SK-MEL-5 (cell line): ENCODE results near the gene CHI3L2. TPM values are rescaled to one million over a fixed set of nuclear protein-coding genes. Genes with fewer than 3 reads are reported as not detected.

ENCODE experiments used
- DNase-seq: peaks from one replicate; pipeline ENCODE4 v3.0.0-alpha.2; 2016; ENCODE audit warnings: low read depth, low spot score
- in situ Hi-C: cut with HindIII; loops from 2 replicates; pipeline ENCODE4 v1.10.0; 2016; ENCODE audit warnings: low sequenced_read_pairs, high pct_unique_total_duplicates, low pct_unique_long_range_greater_than_20kb
- polyA plus RNA-seq, 2 experiments: library from polyadenylated mRNA; depleted of rRNA; stranded (reverse); fragments of >200 nt; gene quantifications; 2 replicates each; pipeline ENCODE4 v1.2.3, GENCODE V29; 2015
- total RNA-seq: library from RNA; depleted of rRNA; stranded (reverse); fragments of >200 nt; shearing (Covaris generic); gene quantifications from 2 replicates; pipeline ENCODE4 v1.2.3, GENCODE V29; 2014; rRNA removed

The CHI3L2 gene, protein sequence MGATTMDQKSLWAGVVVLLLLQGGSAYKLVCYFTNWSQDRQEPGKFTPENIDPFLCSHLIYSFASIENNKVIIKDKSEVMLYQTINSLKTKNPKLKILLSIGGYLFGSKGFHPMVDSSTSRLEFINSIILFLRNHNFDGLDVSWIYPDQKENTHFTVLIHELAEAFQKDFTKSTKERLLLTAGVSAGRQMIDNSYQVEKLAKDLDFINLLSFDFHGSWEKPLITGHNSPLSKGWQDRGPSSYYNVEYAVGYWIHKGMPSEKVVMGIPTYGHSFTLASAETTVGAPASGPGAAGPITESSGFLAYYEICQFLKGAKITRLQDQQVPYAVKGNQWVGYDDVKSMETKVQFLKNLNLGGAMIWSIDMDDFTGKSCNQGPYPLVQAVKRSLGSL
- total RNA-seq: 0.55 TPM in 1 of 2 replicates, not detected in the other
- polyA plus RNA-seq (2015; cell fraction: cytosol; rRNA removed): 0.06 TPM in 1 of 2 replicates, not detected in the other
- not detected in 2 replicates for polyA plus RNA-seq (2015; cell fraction: nucleus; rRNA removed)

GRCh38 chr1:111227434-111227833, at the start of gene CHI3L2:
Gene CHI3L2 (plus strand): TSS chr1:111227713. CDS start chr1:111227730, 17 bp downstream.
- in situ Hi-C loops: no loop called here

GRCh38 chr1:111179968-111180533, 47.5 kb upstream of the CHI3L2 start:
- in situ Hi-C loops: no loop called here
- DNase-seq: no peak

More at GRCh38 chr1:111227434-111227833, at the start of gene CHI3L2:
- no peak for DNase-seq

- in situ Hi-C loops: no loop called here
Observed at GRCh38 chr1:111182052-111182451, 45.5 kb upstream of the CHI3L2 start.

DNA sequence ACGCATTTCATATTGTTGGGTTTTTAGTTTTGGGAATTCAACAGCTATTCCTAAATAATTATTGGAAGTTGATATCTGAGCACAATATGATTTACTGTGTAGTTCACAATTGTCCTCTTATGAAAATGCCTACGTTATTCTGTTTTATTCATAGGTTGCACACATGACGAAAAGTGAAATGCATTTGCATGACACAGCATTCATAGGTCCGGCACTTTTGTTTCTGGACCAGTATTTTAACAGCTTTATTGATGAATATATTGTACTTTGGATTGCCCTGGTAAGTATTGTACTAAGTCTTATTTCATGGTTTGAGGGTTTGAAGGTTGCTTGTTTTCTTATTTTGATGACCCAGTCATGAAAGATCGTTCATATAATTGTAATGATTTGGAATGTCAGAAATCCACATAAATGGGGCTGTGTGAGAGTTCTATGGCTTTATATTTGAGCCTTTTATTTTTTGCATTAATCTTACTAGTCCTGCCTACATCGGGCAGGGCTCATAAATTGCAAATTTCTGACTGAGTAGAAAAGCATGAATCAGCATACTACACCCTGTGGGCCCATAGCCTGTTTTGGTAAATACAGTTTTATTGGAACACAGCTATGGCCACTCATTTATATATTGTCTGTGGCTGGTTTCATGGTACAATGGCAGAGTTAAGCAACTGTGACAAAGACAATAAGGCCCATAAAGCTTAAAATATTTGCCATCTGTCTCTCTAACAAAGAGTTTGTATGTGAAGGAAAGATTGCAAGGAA, 44.0 kb upstream of the CHI3L2 start:
- in situ Hi-C loops: no loop called here
- no peak for DNase-seq

More at GRCh38 chr1:111182052-111182451, 45.5 kb upstream of the CHI3L2 start:
- DNase-seq: no peak

DNA sequence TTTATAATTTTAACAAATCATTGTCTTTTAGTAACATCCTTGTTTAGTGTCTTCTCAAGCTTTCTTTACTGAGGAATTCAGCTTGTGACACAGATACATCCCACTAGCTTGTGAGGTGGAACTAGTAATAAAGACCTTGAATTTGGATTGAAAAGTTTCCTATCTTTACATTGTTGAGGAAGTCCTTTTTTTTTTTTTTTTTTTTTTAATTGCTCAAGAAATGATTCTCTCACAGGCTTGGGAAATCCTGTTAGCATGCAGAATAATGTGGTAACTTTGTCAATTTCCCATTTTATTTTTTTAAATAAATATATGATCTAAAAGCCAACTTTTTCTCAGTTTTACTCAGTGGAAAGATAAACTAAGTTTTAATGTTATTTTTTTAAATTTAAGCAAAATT, 42.9 kb upstream of the CHI3L2 start:
- in situ Hi-C loops: no loop called here
- no peak for DNase-seq

DNA sequence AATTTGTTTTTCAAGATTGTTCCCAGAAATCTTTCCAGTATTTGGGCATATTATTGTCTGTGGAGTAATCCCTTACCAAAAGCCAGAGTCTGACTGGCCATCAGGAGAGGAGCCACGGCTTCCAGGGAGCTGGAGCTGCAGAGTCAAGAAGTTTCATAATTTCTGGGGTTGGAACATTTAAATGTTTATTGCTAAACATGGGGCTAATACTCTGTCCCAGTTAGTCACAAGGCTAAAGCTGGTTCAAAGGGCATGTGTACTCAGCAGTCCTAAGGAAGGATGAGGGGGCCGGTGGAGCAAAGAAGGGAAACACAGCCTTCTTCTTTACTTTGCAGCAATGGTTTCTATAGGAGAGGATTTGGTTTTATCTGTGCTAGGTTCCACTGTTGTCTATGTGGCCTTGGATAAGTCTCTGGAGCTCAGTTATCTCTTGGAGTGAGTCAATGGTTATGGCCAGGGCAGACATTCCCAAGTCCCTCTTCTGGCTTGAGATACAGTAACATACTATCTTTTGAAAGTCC, 36.5 kb upstream of the CHI3L2 start:
- in situ Hi-C loops: no loop called here
- no peak for DNase-seq

- in situ Hi-C loops: no loop called here
- no peak for DNase-seq
Observed at GRCh38 chr1:111191496-111191895, 36.0 kb upstream of the CHI3L2 start.

- in situ Hi-C loops: no loop called here
- DNase-seq: no peak
Observed at GRCh38 chr1:111192074-111192473, 35.4 kb upstream of the CHI3L2 start.

DNA sequence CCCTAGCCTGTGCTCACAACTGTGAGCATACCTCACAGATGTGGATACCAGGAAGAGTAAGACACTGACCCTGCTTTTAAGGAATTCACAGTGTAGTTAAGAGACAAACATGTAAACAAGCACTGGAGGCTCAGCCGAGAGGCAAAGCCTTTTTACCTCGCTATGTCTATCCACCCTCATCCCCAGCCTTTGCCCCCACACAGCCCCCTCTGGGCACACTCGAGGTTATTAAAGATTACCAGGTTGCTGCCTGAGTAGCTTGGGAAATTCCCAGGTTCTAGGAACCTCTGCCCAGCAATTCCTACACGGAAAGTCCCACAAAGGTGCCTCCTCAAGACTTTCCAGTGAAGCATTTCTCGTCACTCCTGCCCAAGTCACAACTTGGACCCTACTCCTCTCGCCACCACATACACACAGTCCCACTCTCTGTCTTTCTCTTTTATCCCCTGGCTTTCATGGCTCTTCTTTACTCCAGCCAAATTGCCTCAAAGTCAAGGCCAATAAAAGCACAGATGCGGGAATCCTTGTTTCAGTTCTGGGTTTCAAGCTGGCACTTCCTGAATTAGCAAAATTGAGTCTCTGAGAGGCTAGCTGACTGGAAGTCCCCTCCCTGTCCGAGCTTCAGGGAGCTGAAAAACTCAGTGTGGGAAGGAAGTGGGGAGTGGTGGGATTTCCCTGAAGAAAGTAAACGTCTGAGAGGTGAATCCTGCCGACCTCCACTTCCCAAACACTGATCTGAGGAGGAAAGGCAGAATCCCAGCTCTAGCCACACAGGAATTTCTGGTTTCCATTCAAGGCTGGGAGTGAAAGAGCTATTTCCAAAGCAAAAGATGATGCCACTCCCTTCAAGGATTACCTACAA, 34.6 kb upstream of the CHI3L2 start:
- no peak for DNase-seq
- in situ Hi-C loops: no loop called here

DNA sequence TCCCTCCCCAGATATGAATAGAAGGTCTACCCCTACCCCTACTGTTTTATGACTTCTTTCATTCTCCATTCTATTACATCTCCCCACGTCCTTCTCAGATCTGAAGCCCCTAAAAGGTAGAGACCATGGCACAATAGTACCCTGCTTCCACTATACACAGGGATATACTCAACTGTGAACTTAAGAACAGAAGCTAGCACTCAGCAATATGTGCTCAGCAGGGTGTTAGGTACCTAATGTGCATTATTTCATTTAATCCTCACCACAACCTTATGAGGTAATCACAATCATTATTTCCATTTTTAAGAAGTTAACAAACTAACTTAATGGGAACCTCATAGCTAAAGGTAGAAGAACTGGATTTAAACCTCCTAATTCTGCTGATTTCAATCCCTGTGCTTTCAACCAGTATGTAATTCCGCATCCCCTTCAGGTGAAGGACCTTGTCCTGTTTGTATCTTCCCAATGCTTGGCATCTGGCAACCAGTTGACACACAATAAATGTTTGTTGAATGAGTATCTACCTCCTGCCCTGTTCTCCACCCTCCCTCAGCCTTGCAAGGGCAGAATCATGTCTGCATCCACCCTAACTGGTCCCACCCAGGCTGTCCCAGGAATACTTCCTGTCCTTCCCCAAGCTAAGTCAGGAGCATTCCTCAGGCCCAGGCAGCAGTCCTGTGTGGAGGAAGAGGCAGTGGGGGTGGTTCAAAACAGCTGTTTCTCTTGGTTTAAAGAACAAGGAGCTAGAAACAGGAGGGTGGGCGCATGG, 33.6 kb upstream of the CHI3L2 start:
- in situ Hi-C loops: no loop called here
- DNase-seq: no peak

- in situ Hi-C loops: no loop called here
- DNase-seq: no peak
Observed at GRCh38 chr1:111195002-111195684, 32.4 kb upstream of the CHI3L2 start.

DNA sequence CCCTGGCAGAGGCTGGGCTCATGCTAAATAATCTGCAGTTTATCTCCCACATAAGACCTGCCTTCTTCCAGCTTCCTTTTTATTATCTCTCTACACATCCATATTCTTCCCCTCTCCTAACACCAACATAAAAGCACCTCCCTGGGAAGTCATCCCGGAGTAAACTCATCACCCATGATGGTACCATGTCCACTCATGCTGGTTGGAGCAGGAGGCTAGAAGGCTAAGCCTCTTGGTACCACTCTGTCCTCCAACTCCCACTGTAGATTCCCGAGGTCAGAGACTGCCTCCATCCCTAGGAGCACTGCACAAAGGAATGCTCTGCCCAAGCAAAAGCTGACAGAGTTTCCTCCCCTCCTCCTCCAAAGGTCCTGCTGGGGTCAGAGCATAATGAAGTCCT, 31.3 kb upstream of the CHI3L2 start:
- in situ Hi-C loops: no loop called here
- no peak for DNase-seq

DNA sequence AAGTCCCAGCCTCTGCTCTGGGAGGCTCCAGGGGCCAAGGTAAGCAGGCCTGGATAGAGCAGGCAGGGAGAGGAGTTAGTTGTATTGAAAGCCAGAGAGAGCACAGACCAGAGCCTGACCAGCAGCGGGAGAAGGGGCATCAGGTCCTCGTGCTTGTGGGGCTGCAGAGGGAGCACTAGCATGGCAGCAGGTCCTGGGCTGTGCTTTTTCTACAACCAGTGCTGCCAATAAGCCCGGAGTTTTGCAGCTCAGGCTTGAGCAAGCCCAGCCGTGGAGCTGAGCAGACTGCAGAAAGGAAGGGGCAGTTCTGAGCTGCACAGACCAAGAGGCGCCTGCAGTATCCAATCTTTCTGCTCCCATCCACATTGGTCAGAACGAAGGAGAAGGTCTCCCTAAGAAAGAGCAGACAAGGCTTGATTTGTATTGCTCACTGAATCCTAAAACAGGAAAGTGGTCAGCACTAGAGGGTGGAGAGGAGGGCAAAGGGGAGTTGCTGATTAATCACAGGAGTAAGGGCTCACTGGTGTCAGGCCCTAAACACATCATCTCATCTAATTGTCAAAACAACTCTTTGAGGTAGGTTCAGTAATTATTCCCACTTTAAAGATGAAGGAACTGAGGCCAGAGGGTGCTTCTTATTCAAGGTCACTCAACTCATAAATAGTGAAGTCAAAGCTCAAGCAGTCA, 29.8 kb upstream of the CHI3L2 start:
- no peak for DNase-seq
- in situ Hi-C loops: no loop called here

DNA sequence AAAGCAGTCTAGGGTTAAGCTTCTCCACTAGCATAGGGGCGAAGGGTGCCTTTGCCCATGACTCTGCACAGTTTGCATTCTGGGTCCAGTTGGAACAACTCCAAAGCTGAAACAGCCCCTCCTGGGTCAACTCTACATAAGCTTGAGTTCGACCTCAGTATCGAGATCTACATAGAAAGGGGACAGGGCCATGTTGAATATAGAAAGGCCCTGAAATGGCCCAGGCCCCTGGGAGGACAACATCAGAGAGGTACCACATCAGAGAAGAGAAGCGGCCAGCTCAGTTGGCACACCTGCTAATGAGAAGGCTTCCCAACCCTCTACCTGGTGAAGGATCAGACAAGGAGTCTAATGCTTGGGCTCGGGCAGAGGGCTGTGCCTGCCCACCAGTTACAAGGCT, 28.7 kb upstream of the CHI3L2 start:
- in situ Hi-C loops: no loop called here
- DNase-seq: no peak

DNA sequence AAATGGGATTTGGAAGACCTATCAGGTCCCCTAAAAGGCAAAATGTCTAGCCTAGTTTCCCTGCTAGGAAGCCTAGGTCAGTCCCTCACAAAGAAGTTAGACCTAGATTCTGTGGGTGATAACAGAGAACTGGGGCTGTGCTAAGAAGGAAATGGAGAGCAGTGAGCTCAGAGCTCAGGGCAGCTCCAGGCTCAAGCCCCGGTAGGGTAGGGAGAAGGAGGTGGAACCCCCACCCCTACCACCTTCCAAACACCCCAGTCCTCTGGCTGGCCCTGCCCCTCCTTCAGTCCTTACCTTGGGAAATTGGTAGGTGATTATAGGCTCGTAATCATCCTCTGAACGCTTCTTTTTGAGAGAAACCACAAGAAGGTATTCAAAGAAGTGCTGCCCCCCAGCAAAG, 28.2 kb upstream of the CHI3L2 start:
- no peak for DNase-seq
- in situ Hi-C loops: no loop called here
